Adrenal gland (tissue), 5 donors: ENCODE measurements around the gene PRRT1B.

ENCODE experiments used
- POLR2A ChIP-seq, 2 donors: fragments of 450-650 bp; IDR thresholded peaks; one replicate each; pipeline ENCODE4 v1.6.1; 2017; ENCODE audit warnings: antibody characterized with exemption in 2 of 2, mild to moderate bottlenecking in 2 of 2, moderate library complexity in 1 of 2
- TF ChIP-seq, protein P1 (sequence below), 6 experiments: fragments of 450-650 bp in 4 of 6; fragments of 200-600 bp in 2 of 6; sonication (generic) in 1 of 6; IDR thresholded peaks; 1 replicate in 5 of 6; 2 replicates in 1 of 6; pipeline versions ENCODE4 v1.5.1 to v1.8.0; 2016 to 2021; ENCODE audit warnings: antibody characterized with exemption in 6 of 6, mild to moderate bottlenecking in 2 of 6, moderate library complexity in 1 of 6
- donor health status: DM: no; HTN: no; CAD: no.

DNA sequence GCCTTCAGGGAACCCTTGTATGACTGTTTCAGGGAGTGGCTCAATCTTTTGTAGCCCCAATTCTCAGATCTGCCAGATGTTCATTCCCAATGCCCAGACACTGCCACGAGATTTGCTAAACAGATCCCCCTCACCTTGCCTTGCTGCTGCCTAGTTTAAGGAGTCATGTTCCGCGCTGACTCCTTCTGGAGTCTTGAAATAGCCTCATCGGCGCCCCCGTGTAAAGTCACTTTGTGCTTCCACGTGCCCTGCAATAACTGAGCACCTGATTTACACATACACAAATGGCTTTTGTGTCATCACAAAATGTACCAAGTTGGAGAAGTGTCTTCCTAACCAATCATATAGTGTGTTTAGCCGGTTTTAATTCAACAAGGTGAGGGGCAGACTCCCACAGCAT is 62.3 kb downstream of the PRRT1B start:
- TF ChIP-seq, protein P1, sequence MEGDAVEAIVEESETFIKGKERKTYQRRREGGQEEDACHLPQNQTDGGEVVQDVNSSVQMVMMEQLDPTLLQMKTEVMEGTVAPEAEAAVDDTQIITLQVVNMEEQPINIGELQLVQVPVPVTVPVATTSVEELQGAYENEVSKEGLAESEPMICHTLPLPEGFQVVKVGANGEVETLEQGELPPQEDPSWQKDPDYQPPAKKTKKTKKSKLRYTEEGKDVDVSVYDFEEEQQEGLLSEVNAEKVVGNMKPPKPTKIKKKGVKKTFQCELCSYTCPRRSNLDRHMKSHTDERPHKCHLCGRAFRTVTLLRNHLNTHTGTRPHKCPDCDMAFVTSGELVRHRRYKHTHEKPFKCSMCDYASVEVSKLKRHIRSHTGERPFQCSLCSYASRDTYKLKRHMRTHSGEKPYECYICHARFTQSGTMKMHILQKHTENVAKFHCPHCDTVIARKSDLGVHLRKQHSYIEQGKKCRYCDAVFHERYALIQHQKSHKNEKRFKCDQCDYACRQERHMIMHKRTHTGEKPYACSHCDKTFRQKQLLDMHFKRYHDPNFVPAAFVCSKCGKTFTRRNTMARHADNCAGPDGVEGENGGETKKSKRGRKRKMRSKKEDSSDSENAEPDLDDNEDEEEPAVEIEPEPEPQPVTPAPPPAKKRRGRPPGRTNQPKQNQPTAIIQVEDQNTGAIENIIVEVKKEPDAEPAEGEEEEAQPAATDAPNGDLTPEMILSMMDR (IDR thresholded peaks at IDR 0.05), result no peak
- no peak for TF ChIP-seq POLR2A (IDR thresholded peaks at IDR 0.05)
